Common myeloid progenitor, CD34-positive (primary cell): ENCODE results near the gene DCTPP1.

Experiments used
- CTCF ChIA-PET: fragments of 350-600 bp; sonication (Branson Sonifier 250); formaldehyde crosslinking; loops from one replicate; lab custom pipeline; 2021; ENCODE audit warnings: antibody characterized with exemption; lab: Charles Lee
- POLR2A ChIA-PET: fragments of 350-600 bp; sonication (Branson Sonifier 250); formaldehyde crosslinking; loops from one replicate; lab custom pipeline; 2021; ENCODE audit warnings: antibody characterized with exemption; lab: Charles Lee
- DNase-seq, 3 donors: peaks; one replicate each; pipeline versions ENCODE4 v3.0.0 to v3.0.0-alpha.2; 2013
- H3K27ac ChIP-seq, 2 experiments: 1 replicate in 1 of 2; 2 replicates in 1 of 2; pipeline ENCODE4 v1.7.0; 2013; ENCODE audit warnings: inconsistent platforms in 2 of 2, low read length in 2 of 2, mild to moderate bottlenecking in 2 of 2, low read depth in 1 of 2, moderate library complexity in 1 of 2; ENCODE audit not compliant: severe bottlenecking in 2 of 2, insufficient read depth in 1 of 2, poor library complexity in 1 of 2
- H3K27me3 ChIP-seq, 5 experiments: replicated peaks in 2 of 5; 1 replicate in 3 of 5; 2 replicates in 2 of 5; pipeline versions ENCODE4 v1.6.1 to v1.7.0; 2013; ENCODE audit warnings: low read length in 4 of 5, mild to moderate bottlenecking in 2 of 5, moderate library complexity in 2 of 5, inconsistent platforms in 1 of 5; ENCODE audit not compliant: insufficient read depth in 5 of 5, control insufficient read depth in 4 of 5
- H3K36me3 ChIP-seq, 4 experiments: 1 replicate in 2 of 4; 2 replicates in 2 of 4; pipeline versions ENCODE4 v1.6.1 to v1.7.0; 2013; ENCODE audit warnings: low read length in 3 of 4, control low read depth in 1 of 4, mild to moderate bottlenecking in 1 of 4; ENCODE audit not compliant: control insufficient read depth in 4 of 4, insufficient read depth in 4 of 4
- H3K4me1 ChIP-seq, 4 experiments: 1 replicate in 3 of 4; 2 replicates in 1 of 4; pipeline versions ENCODE4 v1.6.1 to v1.7.1; 2013; ENCODE audit warnings: low read length in 3 of 4, mild to moderate bottlenecking in 3 of 4, control low read depth in 1 of 4, inconsistent platforms in 1 of 4, moderate library complexity in 1 of 4; ENCODE audit not compliant: control insufficient read depth in 4 of 4, insufficient read depth in 4 of 4; ENCODE audit errors: control extremely low read depth in 1 of 4
- H3K4me3 ChIP-seq, 7 experiments: 1 replicate in 4 of 7; 2 replicates in 3 of 7; pipeline versions ENCODE4 v1.5.1 to v1.7.0; 2013; ENCODE audit warnings: mild to moderate bottlenecking in 7 of 7, low read length in 6 of 7, moderate library complexity in 6 of 7, inconsistent platforms in 2 of 7, low read depth in 2 of 7, control low read depth in 1 of 7; ENCODE audit not compliant: insufficient read depth in 4 of 7, control insufficient read depth in 1 of 7; ENCODE audit errors: extremely low read depth in 1 of 7
- H3K9me3 ChIP-seq, 5 experiments: 1 replicate in 4 of 5; 2 replicates in 1 of 5; pipeline versions ENCODE4 v1.6.1 to v1.7.1; 2013; ENCODE audit warnings: low read length in 4 of 5, mild to moderate bottlenecking in 2 of 5, inconsistent platforms in 1 of 5, low read depth in 1 of 5, moderate library complexity in 1 of 5; ENCODE audit not compliant: control insufficient read depth in 4 of 5, insufficient read depth in 2 of 5; ENCODE audit errors: control extremely low read depth in 1 of 5
- WGBS: methylation state at CpG from one replicate; pipeline ENCODE4 v1.1.5; 2013; ENCODE audit not compliant: insufficient coverage; 5-methylcytosine and 5-hydroxymethylcytosine counted together

Gene DCTPP1

GRCh38 chr16:30374538-30374937, 55.3 kb downstream of the DCTPP1 start, which contains the start of gene MYL11:
MYL11 (plus strand) TSS chr16:30374802; CDS start chr16:30374858, 56 bp downstream.
- H3K9me3 ChIP-seq, result no peaks in the 10 kb centered on the region
- WGBS, result 100% methylated on average over 4 of the region's 6 CpGs
- peak within 1 kb of the TSS in 1 of 2 experiments; percentile 97 for H3K27ac ChIP-seq
- POLR2A ChIA-PET, result interaction anchor here (0.6 kb wide), 1 partner anchor 311 kb away, joined by 3 read pairs; no protein-coding TSS in a partner anchor
- H3K4me3 ChIP-seq, result no peak within 1 kb of the TSS
- no peak for DNase-seq
- CTCF ChIA-PET, result interaction anchor here (1.5 kb wide), 1 partner anchor 18 kb away, joined by 3 read pairs; no protein-coding TSS in a partner anchor
- no peaks in the 10 kb centered on the region for H3K27me3 ChIP-seq
- peaks cover 2 to 46% (median 39%) of the 10 kb centered on the region in 4 experiments for H3K4me1 ChIP-seq
- H3K36me3 ChIP-seq, result no peaks in the 10 kb centered on the region
